OCI-LY3 (cell line): Measurements from ENCODE around the gene VTA1.

Experiments
- H2AFZ ChIP-seq: fragments of 200-600, 300-600 bp; shearing (Covaris generic); 2 replicates; pipeline ENCODE4 v1.6.0; 2014; ENCODE audit warnings: antibody characterized with exemption, low read depth, low read length
- H3K27ac ChIP-seq: fragments of 200-600, 300-600 bp; sonication (generic); 2 replicates; pipeline ENCODE4 v1.5.1; 2014; ENCODE audit warnings: mild to moderate bottlenecking, low read length, moderate library complexity, mixed read lengths
- H3K27me3 ChIP-seq: fragments of 200-600, 300-600 bp; sonication (generic); 2 replicates; pipeline ENCODE4 v1.6.1; 2014; ENCODE audit warnings: low read depth, low read length, mixed read lengths
- H3K36me3 ChIP-seq: fragments of 200-600, 300-600 bp; sonication (generic); replicated peaks from 2 replicates; pipeline ENCODE3; 2014; ENCODE audit warnings: low read depth, low read length, mixed read lengths
- H3K4me1 ChIP-seq: fragments of 300-600, 200-600 bp; sonication (generic); 2 replicates; pipeline ENCODE4 v1.6.1; 2014; ENCODE audit warnings: low read length, mixed read lengths
- H3K4me2 ChIP-seq: fragments of 200-600, 300-600 bp; sonication (generic); 2 replicates; pipeline ENCODE4 v1.6.1; 2014; ENCODE audit warnings: low read length, mixed read lengths
- H3K4me3 ChIP-seq: fragments of 300-600, 200-600 bp; sonication (generic); 2 replicates; pipeline ENCODE4 v1.5.1; 2014; ENCODE audit warnings: antibody characterized with exemption, mild to moderate bottlenecking, low read length, moderate library complexity
- H3K79me2 ChIP-seq: fragments of 300-600, 200-600 bp; shearing (Covaris generic); 2 replicates; pipeline ENCODE4 v1.6.1; 2014; ENCODE audit warnings: mild to moderate bottlenecking, low read length, mixed read lengths
- H3K9ac ChIP-seq: fragments of 300-600, 200-600 bp; shearing (Covaris generic); 2 replicates; pipeline ENCODE4 v1.6.0; 2014; ENCODE audit warnings: mild to moderate bottlenecking, low read length, moderate library complexity
- H3K9me3 ChIP-seq: fragments of 200-600, 300-600 bp; shearing (Covaris generic); 2 replicates; pipeline ENCODE4 v1.6.1; 2014; ENCODE audit warnings: low read length, mixed read lengths; ENCODE audit not compliant: insufficient read depth
- H4K20me1 ChIP-seq: fragments of 200-600, 300-600 bp; sonication (generic); 2 replicates; pipeline ENCODE4 v1.6.1; 2016; ENCODE audit warnings: low read length, mixed read lengths; ENCODE audit not compliant: insufficient read depth
- EZH2phosphoT487 ChIP-seq: fragments of 200-600 bp; shearing (Covaris generic); IDR thresholded peaks from 2 replicates; pipeline ENCODE4 v1.6.1; 2018; ENCODE audit warnings: antibody characterized with exemption, mixed run types, low read depth
- TF ChIP-seq, protein P1 (sequence below): fragments of 200-600, 300-600 bp; sonication (generic); IDR thresholded peaks from 2 replicates; pipeline ENCODE4 v1.5.1; 2014; ENCODE audit warnings: antibody characterized with exemption, low read length, low read depth

Gene VTA1

GRCh38 chr6:142117366-142117765 lies 29.7 kb upstream of the VTA1 start:
- Histone ChIP-seq H3K79me2 (no peaks in the 10 kb centered on the region), H3K4me2 (no peak overlapping the region), H3K9ac (no peak overlapping the region), H3K4me3 (no peak overlapping the region), H3K36me3 (no peaks in the 10 kb centered on the region), H4K20me1 (no peaks in the 10 kb centered on the region), H3K27me3 (no peaks in the 10 kb centered on the region), H3K9me3 (no peaks in the 10 kb centered on the region), H3K4me1 (no peaks in the 10 kb centered on the region), H3K27ac (no peak overlapping the region), H2AFZ (no peak overlapping the region)
- no peak for TF ChIP-seq EZH2phosphoT487
- TF ChIP-seq, protein P1, sequence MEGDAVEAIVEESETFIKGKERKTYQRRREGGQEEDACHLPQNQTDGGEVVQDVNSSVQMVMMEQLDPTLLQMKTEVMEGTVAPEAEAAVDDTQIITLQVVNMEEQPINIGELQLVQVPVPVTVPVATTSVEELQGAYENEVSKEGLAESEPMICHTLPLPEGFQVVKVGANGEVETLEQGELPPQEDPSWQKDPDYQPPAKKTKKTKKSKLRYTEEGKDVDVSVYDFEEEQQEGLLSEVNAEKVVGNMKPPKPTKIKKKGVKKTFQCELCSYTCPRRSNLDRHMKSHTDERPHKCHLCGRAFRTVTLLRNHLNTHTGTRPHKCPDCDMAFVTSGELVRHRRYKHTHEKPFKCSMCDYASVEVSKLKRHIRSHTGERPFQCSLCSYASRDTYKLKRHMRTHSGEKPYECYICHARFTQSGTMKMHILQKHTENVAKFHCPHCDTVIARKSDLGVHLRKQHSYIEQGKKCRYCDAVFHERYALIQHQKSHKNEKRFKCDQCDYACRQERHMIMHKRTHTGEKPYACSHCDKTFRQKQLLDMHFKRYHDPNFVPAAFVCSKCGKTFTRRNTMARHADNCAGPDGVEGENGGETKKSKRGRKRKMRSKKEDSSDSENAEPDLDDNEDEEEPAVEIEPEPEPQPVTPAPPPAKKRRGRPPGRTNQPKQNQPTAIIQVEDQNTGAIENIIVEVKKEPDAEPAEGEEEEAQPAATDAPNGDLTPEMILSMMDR = no peak

DNA sequence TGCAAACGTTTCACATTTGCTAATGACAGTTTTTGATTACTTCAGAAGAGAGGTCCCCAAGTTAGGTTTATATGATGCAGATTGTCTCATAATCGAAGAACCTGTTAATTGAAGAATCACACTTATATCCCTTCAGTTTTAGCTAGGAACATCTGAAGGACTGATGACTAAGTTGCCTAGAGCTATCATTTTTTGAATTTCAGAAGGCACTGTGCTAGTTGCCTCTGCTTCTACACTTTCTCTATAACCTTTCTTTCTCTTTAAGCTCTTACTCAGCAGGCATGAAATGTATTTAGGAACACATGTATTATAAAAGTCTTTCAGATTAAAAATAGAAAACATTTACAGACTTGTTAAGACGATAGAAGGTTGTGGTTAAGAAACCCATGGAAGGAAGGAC lies 28.7 kb upstream of the VTA1 start:
- H3K9me3 ChIP-seq = no peaks in the 10 kb centered on the region
- H3K36me3 ChIP-seq = no peaks in the 10 kb centered on the region
- TF ChIP-seq, protein P1 = no peak
- no peak for TF ChIP-seq EZH2phosphoT487
- H4K20me1 ChIP-seq = no peaks in the 10 kb centered on the region
- H3K4me1 ChIP-seq = no peaks in the 10 kb centered on the region
- H3K79me2 ChIP-seq = no peaks in the 10 kb centered on the region
- no peak overlapping the region for H2AFZ ChIP-seq
- no peak overlapping the region for H3K4me3 ChIP-seq
- no peak overlapping the region for H3K9ac ChIP-seq
- no peak overlapping the region for H3K27ac ChIP-seq
- H3K4me2 ChIP-seq = no peak overlapping the region
- no peaks in the 10 kb centered on the region for H3K27me3 ChIP-seq

DNA sequence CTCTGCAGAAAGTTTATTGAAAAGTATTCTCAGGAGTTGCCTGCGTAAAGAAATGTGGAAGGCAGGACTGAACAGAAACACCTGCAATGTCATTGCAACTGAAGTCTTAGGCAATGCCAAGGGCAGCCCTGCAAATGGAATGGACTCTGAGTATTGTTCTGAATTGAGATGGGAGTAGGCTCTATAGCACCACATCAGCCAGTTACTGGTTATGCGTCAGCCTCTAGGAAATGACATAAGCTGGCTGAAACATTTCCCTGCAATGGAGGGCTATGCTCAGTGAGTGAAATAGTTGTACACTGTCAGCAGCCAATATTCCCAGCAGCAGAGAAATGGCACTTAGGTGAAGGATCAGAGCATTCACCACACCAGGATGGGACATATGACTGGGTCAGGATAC lies 28.1 kb upstream of the VTA1 start:
- Histone ChIP-seq H3K27me3 (no peaks in the 10 kb centered on the region), H3K4me3 (no peak overlapping the region), H3K4me2 (no peak overlapping the region), H4K20me1 (no peaks in the 10 kb centered on the region), H3K79me2 (no peaks in the 10 kb centered on the region), H3K9me3 (no peaks in the 10 kb centered on the region), H3K4me1 (no peaks in the 10 kb centered on the region), H3K27ac (no peak overlapping the region), H3K9ac (no peak overlapping the region), H3K36me3 (no peaks in the 10 kb centered on the region), H2AFZ (no peak overlapping the region)
- TF ChIP-seq EZH2phosphoT487 = no peak
- TF ChIP-seq, protein P1 = no peak

- Histone ChIP-seq H3K9me3 (no peaks in the 10 kb centered on the region), H3K79me2 (no peaks in the 10 kb centered on the region), H3K27ac (no peak overlapping the region), H2AFZ (no peak overlapping the region), H3K27me3 (no peaks in the 10 kb centered on the region), H3K4me3 (no peak overlapping the region), H3K36me3 (no peaks in the 10 kb centered on the region), H4K20me1 (no peaks in the 10 kb centered on the region), H3K4me2 (no peak overlapping the region), H3K9ac (no peak overlapping the region), H3K4me1 (no peaks in the 10 kb centered on the region)
- TF ChIP-seq, protein P1 = no peak
- TF ChIP-seq EZH2phosphoT487 = no peak
These were observed 25.7 kb upstream of the VTA1 start for GRCh38 chr6:142121342-142121741.
